CD4-positive, alpha-beta T cell treated with Interleukin-6 at 100 ng/mL for 8 hours (primary cell): ENCODE results near the gene TBCE.
"Not testable (repeated sequence)": the region's sequence is repeated elsewhere in the genome, so short reads cannot be mapped to it uniquely, and the experiment has no call there.

Experiments used
- DNase-seq: peaks from one replicate; pipeline ENCODE4 v3.0.0-alpha.2; 2020; ENCODE audit warnings: mixed read lengths, low spot score

Gene TBCE

DNA sequence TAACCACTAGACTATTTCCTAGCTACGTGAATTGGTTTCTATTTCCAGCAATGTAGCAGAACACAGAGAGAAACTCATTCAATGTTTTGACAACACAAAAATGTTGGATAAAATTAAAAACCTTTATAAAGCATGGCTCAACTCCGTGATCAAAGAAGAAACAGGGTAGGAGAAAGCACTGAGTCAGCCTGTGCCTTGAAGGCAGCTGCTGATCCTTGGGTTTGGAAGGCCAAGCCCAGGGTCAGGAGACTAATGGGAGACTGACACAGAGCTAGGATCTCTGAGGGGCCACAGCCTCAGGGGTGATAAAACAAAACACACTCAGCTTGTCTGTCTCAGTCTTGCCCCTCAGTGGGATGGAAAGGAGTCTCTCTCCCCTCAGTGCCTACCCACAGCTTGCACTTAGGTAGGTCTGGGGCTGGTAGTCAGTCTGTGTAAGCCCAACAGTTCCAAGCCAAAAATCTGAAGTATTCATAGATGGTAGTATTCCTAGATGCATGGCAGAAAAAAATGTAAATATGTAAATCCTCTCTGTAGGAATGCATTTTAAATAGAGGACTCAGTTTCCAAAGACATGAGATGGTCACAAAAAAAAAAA, 83.8 kb downstream of the TBCE start:
- no peak for DNase-seq

DNA sequence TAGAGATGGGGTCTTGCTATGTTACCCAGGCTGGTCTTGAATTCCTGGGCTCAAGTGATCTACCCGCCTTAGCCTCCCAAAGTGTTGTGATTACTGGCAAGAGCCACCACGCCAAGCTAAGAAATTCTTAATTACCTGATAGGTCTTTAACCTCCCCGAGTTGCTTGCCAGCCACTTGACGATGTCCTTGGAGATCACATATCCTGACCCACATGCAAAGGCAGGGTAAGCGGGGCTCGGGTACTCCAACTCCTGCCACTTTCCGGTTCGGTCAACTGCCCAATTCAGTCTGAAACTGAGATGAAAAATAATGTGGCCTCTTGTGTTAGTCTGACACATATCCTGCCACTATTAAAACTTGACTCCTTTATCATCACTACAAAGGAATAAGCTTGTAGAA, 86.8 kb downstream of the TBCE start:
- DNase-seq, result no peak

DNA sequence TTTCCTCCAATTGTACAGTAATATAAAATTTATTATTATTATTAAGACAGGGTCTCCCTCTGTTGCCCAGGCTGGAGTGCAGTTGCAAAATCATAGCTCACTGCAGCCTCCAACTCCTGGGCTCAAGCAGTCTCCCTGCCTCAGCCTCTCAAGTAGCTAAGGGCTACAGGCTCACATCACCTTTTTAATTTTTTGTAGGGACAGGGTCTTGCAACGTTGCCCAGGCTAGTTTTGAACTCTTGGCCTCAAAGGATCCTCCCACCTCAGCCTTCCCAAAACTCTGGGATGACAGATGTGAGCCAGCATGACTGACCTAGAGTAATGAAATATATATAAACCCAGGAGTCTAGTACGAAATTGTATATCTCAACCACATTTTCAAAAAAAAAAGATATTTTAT, 87.9 kb downstream of the TBCE start:
- no peak for DNase-seq

DNA sequence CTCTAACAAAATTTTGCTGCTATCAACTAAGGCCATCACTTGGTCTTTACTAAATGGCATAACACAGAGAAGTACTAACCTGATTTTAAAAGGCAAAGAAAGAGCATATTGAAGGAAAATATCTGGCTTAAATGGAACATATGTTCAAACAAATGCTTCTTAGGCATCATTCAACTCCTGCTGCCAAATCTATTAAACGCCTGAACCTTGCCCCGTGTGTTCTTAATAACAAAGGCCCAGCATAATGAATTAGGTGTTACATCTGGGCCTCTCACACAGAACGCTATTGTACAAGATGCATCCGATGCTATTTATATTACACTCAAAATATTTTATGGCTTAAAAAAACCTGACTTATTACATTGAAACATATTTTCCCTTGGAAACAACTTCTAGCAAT, 88.6 kb downstream of the TBCE start:
- DNase-seq, result no peak

DNA sequence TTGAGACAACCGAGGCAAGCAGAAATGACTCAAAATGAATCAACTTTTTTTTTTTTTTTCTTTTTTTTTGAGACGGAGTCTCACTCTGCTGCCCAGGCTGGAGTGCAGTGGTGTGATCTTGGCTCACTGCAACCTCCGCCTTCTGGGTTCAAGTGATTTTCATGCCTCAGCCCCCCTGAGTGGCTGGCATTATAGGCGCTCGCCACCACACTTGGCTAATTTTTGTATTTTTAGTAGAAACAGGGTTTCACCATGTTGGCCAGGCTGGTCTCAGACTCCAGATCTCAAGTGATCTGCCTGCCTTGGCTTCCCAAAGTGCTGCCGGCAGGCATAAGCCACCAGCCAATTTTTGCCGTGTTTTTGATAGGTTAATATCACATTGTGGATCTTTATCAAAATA, 90.6 kb downstream of the TBCE start:
- not testable (repeated sequence) for DNase-seq

DNA sequence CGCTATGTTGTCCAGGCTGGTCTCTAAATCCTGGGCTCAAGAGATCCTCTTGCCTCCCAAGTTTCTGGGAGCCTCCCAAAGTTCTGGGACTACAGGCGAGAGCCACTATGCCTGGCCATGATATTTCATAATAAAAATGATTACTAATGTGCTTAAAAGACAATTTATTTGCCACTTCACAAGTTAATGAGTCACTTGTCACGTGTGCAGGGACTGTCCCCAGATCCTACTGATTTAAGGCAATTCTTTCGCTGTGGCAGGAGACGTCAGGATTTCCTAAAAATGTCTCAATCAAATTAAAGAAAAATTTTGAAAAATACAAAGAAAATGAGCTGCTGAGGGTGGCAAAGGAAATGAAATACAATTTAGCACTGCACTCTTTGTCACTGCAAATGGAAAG, 93.5 kb downstream of the TBCE start:
- DNase-seq, result no peak

DNA sequence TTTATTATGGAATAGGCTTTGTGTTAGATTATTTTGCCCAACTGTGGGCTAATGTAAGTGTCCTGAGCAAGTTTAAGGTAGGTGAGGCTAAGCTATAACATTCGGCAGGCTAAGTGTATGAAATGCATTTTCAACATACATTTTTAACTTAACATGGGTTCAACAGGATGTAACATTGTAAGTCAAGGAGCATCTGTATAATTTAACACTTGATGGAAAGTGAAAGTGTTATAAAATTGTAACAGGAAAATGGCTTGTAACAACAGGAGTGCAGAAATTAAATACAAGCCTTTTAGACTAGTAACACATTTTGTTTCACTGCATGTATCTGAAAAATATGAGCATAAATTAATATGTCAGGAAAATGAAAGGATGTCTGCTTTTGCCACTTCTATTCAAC, 94.7 kb downstream of the TBCE start:
- no peak for DNase-seq

DNA sequence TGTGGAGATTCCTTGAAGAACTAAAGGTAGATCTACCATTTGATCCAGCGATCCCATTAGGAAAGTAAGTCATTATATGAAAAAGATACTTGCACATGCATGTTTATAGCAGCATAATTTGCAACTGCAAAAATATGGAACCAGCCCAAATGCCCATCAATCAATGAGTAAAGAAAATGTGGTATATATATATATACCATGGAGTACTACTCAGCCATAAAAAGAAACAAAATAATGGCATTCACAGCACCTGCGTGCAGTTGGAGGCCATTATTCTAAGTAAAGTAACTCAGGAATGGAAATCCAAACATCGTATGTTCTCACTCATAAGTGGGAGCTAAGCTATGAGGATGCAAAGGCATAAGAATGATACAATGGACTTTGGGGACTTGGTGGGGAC, 95.6 kb downstream of the TBCE start:
- not testable (repeated sequence) for DNase-seq

DNA sequence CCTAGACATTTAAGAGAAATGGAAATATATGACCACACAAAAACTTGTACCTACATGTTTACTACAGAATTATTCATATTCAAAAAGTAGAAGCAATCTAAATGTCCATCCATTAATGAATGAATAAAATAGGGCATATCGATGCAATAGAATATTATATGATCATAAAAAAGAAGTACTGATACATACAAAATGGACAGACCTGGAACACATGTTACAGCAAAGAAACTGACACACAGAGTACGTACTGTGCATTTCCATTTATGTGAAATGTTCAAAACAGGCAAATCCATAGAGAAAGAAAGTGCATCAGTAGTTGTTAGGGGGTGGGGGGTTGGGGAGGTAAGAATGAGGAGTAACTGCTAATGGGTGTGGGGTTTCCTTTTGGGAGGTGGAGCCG, 97.8 kb downstream of the TBCE start:
- DNase-seq, result no peak

DNA sequence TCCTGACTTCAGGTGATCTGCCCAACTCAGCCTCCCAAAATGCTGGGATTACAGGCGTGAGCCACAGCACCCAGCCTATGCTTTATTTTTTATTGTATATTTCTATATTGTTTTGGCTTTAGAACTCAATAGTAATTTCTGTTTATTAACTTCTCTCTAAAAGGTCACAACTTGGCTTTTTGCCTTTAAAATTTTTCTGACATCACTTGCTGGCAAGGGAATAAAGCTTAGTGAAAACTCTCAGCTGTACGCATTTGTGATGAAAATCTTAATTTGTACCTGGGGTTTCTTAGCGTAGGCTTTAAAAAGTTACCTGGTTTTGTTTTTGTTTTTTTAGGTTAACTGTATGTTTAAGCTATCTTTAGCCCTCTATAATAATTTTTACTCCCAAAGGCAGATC, 100.8 kb downstream of the TBCE start:
- DNase-seq, result no peak

DNA sequence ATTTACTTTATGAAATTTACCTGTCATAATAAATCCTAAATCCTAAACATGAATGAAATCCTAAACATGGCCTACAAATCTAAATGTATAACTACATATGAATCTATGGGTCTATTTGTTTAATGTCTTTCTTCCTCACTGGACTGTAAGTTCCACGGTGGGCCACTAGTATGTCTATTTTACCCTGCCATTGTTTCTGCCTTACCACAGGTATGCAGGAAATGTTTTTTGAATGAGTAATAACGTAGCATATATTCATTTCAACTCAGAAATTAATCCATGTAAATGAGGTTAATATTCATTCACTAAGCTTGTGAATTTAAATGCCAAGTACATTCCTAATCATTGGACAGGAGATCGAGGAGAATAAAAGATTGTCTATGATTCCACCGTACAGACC, 101.7 kb downstream of the TBCE start:
- DNase-seq, result no peak

DNA sequence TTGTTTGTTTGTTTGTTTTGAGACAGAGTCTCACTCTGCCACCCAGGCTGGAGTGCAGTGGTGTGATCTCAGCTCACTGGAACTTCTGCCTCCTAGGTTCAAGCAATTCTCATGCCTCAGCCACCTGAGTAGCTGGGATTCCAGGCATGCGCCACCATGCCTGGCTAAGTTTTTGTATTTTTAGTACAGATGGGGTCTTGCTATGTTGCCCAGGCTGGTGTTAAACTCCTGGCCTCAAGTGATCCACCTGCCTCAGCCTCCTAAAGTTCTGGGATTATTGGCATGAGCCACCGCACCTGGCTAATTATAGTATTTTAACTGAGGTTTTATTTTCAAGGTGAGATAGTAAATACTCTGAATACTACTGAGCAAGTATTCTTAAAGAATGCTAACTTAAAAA, 102.7 kb downstream of the TBCE start:
- DNase-seq, result not testable (repeated sequence)

DNA sequence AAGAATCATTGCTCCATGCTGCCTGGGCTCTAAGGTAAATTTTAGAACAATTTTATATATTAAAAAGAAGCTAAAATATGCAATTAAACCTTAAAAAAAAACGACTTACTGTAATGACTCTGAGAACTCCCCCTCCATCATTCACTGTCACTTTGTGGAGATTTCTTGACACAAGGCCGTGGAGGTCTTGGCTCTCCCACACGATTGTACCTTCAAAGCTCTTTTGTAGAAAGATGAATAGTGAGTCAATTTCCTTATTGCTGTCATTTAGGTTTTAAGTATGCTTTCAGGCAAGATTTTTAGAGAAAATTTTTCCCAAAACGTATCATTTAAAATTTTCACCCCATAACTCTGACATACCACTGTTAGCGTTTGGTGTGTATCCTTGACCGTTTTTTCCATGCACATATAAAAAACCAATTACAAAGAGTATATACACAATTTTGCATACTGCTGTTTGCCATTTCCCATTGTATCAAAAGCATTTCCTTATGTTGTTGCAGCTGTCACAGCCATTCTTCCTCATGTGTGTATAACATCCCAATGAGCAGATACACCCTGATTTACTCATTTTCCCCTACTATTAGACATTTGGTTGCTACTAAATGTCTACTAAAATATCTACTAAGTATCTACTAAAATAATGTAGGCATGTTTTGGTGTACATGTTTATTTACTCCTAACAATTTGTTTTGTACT, 103.7 kb downstream of the TBCE start:
- no peak for DNase-seq

DNA sequence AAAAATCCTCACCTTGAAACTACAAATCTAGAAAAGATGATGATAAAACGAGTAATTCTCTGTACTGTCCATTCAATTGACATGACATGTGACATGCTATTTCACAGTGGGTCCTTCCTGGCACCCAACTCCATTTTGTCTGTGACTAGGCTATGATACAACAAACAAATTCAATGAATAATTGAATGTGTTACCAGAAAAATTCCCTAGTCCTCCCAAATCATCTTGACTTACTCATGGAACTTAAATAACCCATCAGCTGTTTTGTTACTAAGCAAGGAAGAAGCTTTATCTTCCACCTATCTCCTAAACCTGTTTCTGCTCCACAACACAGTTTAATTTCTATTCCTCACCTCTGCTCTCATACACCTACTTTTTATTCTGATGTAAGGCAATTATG, 106.6 kb downstream of the TBCE start:
- no peak for DNase-seq

DNA sequence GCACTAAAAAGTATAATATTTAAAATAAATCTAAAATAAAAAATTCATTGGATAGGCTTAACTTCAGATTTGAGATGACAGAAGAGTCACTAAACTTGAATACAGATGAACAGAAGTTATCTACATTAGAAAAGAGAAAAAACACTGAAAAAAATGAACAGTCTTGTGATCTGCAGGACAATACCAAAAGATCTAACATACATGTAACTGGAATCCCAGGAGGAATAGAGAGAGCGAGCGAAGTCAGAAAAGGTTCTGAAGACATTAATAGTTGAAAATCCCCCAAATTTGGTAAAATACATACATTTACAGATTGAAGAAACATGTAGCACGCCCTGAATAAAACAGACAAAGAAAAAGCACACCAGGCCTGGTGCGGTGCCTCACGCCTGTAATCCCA, 115.9 kb downstream of the TBCE start:
- DNase-seq, result no peak

DNA sequence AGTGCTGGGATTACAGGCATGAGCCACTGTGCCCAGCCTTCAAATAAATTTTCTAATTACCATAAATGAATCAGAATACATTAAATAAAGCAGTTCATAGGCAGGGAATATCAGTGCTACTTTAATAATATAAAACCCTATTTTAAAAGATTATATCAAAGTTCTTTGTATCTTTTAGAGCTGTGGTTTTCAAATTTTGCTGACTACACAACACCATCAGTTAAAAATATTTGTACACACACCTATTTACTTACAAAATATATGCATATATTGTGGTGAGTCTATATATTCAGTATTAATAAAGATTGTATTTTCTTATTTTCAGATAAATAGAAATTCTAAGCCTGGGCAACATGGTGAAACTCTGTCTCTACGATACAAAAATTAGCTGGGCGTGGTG, 118.3 kb downstream of the TBCE start:
- DNase-seq, result no peak

DNA sequence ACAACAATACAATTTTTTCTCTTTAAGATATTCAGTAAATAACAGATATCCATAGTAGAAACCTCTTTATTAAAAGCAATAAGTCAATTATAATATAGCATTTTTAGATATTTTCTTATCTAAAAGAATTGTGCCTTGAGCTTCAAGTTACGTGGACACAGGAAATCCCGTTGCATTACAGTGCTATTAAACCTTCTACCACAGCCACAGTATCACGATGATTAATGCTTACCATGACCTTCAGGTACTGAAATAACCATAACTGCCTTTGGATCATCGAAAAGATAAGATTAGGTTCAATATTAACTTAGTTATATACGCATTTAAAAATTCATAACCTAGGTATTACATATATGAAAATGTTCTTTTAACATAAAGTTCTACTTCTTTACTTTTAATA, 119.1 kb downstream of the TBCE start:
- DNase-seq, result no peak

DNA sequence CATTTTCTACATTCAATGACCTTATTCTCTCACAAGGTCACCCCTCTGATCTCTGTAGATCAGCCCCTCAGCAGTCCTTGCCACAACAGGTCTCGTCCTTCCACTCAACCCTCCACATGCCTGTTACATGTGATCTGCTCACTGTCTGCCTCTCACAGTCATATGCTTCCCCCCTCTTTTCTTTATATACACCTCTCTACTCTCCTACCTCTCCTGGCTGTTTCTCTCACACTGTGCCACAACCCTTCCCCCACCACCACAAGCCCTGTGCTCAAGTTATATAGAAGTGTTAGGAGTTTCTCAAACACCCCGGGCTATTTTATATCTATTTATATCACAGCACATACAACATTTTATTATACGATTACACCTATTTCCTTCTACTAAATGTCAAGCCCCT, 124.4 kb downstream of the TBCE start:
- DNase-seq, result no peak

DNA sequence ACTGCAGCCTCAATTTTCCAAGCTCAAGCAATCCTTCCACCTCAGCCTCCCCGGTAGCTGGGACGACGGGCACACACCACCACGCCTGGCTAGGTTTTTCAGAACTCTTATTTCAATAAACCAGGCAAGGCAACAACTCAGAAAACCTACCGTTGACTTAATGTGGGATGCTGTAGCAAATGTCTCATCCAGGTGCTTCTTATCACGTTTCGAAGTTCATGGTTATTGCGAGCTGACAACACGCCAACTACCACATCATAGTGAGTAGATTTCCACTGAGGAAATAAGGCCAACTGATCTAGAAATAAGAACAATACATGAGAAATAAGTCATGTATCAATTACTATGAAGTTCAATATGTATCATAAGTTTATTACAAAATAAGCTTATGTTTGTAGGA, 127.3 kb downstream of the TBCE start:
- DNase-seq, result no peak

DNA sequence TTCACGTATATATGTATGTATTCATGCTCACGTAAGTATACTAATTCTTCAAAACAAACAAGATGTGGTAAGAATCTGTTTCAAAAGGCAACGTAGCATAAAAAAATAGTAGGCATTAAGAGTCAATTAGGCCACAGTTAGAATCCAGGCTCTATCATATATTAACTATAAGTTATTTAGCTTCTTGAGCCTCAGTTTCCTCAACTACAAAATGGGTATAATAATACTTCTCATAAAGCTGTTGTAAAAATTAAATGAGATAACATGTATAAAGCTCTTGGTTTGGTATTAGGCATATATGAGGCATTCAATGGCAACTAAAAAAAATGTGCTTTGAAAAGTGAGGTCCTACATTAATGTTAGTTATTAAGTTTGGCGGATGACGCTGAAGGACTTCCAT, 127.8 kb downstream of the TBCE start:
- DNase-seq, result no peak

DNA sequence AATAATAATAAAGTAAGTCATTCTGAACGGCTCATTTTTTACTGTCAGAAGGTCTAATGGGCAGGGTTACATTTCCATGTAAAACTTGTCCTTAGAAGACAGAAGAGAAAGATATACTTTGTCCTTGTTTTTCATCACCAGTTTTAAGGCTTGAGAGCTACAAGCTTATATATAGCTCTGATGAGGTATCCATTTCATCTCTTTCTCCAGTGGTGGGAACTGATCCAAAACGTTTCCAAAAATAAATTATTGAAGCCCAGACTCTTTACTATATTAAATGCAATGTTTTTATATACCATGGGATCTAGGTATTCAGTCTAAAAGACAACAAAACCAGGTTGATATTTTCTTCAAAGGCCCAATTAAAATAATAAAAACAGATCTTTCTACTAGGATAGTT, 128.3 kb downstream of the TBCE start:
- DNase-seq, result no peak

DNA sequence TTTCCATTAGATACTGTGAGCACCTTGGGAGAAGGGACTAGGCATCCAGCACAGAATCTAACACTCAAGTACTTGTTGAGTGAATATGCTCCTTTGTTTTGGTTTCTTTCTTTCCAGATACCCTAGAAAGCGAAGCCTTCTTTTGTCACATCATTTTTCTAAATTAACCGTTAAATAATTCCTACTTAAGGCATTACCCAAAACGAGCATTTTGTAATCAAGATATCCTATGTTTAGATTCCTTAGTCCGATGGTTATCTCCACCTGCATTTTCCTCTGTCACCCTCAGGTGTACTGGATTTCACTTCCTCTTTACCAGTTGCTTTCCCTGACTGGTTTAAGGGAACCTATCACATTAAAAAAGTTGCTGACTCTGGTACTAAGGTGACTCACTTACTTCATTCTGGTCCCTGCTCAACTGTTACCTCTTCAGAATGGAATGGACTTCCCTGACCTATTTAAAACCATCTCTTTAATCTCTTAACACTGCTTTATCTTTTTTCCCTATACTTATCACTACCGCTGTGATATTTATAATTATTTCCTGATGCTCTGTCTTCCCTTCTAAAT, 133.8 kb downstream of the TBCE start:
- DNase-seq, result no peak
